Stimulated activated CD8-positive, alpha-beta memory T cell treated with anti-CD3 and anti-CD28 coated beads, Interleukin-4, amount 100 ng/mL, for 1 hour (primary cell): ENCODE measurements around the gene TTI1.

Experiments
- DNase-seq, 2 donors: peaks; one replicate each; pipeline ENCODE4 v3.0.0-alpha.2; 2020; ENCODE audit warnings: low read depth in 2 of 2, low spot score in 1 of 2

The TTI1 gene

GRCh38 chr20:37989601-37990295 lies 43.5 kb downstream of the TTI1 start:
- DNase-seq: no peak

- no peak for DNase-seq
These were observed 44.8 kb downstream of the TTI1 start for GRCh38 chr20:37988306-37988954.

- no peak for DNase-seq
These were observed 45.5 kb downstream of the TTI1 start for GRCh38 chr20:37987602-37988290.

GRCh38 chr20:37986873-37987601 lies 46.2 kb downstream of the TTI1 start:
- DNase-seq: no peak

- DNase-seq: no peak
These were observed 47.0 kb downstream of the TTI1 start for GRCh38 chr20:37986044-37986858.

- DNase-seq: no peak
These were observed 49.1 kb downstream of the TTI1 start for GRCh38 chr20:37984018-37984785.

- no peak for DNase-seq
These were observed 50.0 kb downstream of the TTI1 start for GRCh38 chr20:37983286-37983685.

GRCh38 chr20:37981568-37981967 lies 51.7 kb downstream of the TTI1 start:
- DNase-seq: no peak

GRCh38 chr20:37980876-37981275 lies 52.4 kb downstream of the TTI1 start:
- DNase-seq: no peak

GRCh38 chr20:37980383-37980782 lies 52.9 kb downstream of the TTI1 start:
- no peak for DNase-seq

- DNase-seq: no peak
These were observed 54.0 kb downstream of the TTI1 start for GRCh38 chr20:37979021-37979985.

- no peak for DNase-seq
These were observed 55.5 kb downstream of the TTI1 start for GRCh38 chr20:37977786-37978185.

GRCh38 chr20:37977338-37977737 lies 55.9 kb downstream of the TTI1 start:
- no peak for DNase-seq

- no peak for DNase-seq
These were observed 56.4 kb downstream of the TTI1 start for GRCh38 chr20:37976887-37977286.

GRCh38 chr20:37973059-37973910 lies 60.0 kb downstream of the TTI1 start:
- no peak for DNase-seq

- DNase-seq: no peak
These were observed 60.8 kb downstream of the TTI1 start for GRCh38 chr20:37972256-37973058.

GRCh38 chr20:37971561-37972127 lies 61.6 kb downstream of the TTI1 start:
- no peak for DNase-seq
